ENCODE measurements around the gene RABL2B. TPM values are rescaled to one million over a fixed set of nuclear protein-coding genes. Genes with fewer than 3 reads are reported as not detected.

Gene RABL2B
- total RNA-seq, 2 experiments from 2014 or later, result 19.2 to 22.5 TPM

DNA sequence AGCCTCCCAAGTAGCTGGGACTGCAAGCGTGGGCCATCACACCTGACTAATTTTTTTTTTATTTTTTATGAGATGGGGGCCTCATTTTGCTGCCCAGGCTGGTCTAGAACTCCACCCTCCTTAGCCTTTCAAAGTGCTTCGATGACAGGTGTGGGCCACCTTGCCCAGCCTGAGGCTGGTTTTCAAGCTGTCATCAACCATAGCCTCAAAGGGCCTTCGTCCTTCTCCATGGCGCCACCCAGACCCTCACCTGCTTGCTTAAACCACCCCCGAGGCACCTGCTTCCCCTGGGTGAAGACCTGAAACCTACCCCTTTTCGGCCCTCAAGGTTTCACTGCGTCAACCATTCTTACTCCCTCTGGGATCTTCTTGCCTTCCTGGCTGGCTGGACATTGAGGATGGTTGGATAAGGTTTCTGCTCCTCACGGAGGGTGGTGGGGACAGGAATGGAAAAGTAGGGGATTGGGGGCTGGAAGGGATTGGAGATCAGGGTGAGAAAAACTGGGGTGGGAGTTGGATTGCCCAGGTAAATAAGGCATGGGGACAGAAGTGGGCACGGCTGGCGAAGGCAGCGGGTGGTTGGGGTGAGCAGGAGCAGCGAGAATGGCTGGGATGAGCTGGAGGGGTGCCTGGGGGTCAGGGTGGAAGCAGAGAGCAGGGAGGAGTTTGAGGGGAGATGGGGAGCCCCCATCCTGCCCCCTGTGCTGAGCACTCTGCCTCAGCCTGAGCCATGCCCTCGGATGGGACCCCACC lies 48.3 kb downstream of the RABL2B start:
- H3K9me3 Mint-ChIP-seq, result no peaks in the 10 kb centered on the region
- no peak overlapping the region for H3K4me3 Mint-ChIP-seq
- no peaks in the 10 kb centered on the region for H3K27me3 Mint-ChIP-seq
- ATAC-seq, result no peak
- H3K4me1 Mint-ChIP-seq (ENCODE audit: low read depth), result peaks cover 2% of the 10 kb centered on the region
- no peak overlapping the region for H3K27ac Mint-ChIP-seq
- TF ChIP-seq, protein P1, sequence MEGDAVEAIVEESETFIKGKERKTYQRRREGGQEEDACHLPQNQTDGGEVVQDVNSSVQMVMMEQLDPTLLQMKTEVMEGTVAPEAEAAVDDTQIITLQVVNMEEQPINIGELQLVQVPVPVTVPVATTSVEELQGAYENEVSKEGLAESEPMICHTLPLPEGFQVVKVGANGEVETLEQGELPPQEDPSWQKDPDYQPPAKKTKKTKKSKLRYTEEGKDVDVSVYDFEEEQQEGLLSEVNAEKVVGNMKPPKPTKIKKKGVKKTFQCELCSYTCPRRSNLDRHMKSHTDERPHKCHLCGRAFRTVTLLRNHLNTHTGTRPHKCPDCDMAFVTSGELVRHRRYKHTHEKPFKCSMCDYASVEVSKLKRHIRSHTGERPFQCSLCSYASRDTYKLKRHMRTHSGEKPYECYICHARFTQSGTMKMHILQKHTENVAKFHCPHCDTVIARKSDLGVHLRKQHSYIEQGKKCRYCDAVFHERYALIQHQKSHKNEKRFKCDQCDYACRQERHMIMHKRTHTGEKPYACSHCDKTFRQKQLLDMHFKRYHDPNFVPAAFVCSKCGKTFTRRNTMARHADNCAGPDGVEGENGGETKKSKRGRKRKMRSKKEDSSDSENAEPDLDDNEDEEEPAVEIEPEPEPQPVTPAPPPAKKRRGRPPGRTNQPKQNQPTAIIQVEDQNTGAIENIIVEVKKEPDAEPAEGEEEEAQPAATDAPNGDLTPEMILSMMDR (IDR thresholded peaks at IDR 0.05), result no peak
- intact Hi-C loops (cut with micrococcal nuclease), result no loop called here
- ChIA-PET CTCF (no interaction called here), POLR2A (no interaction called here)
- DNase-seq, result no peak
- H3K36me3 Mint-ChIP-seq (ENCODE audit: low read depth), result no peaks in the 10 kb centered on the region

DNA sequence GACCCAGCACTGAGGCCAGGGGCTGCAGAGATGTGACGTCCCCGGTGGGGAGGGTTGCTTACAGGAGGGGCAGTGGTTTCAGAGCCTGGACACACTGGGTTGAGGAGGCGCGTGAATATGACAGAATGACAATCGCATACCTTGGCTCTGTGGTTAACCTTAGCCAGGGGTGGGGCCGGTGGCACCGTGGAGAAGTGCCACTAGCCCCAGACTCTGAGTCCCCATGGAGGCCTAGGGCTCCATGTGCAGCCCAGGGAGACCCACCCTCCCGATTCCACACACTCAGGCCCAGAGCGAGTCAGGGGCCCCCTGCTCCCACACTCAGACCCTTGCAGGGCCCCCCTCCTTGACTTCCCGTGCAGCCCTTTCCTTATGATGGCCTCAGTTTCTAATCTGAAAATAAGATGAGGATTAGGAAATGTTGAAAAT lies 49.1 kb downstream of the RABL2B start:
- TF ChIP-seq, protein P1 (IDR thresholded peaks at IDR 0.05), result no peak
- ATAC-seq (no peak), DNase-seq (no peak)
- Mint-ChIP-seq H3K4me1 (ENCODE audit: low read depth) (peaks cover 2% of the 10 kb centered on the region), H3K36me3 (ENCODE audit: low read depth) (no peaks in the 10 kb centered on the region), H3K4me3 (no peak overlapping the region), H3K9me3 (no peaks in the 10 kb centered on the region), H3K27ac (no peak overlapping the region), H3K27me3 (no peaks in the 10 kb centered on the region)
- ChIA-PET CTCF (no interaction called here), POLR2A (no interaction called here)
- intact Hi-C loops (cut with micrococcal nuclease), result no loop called here

DNA sequence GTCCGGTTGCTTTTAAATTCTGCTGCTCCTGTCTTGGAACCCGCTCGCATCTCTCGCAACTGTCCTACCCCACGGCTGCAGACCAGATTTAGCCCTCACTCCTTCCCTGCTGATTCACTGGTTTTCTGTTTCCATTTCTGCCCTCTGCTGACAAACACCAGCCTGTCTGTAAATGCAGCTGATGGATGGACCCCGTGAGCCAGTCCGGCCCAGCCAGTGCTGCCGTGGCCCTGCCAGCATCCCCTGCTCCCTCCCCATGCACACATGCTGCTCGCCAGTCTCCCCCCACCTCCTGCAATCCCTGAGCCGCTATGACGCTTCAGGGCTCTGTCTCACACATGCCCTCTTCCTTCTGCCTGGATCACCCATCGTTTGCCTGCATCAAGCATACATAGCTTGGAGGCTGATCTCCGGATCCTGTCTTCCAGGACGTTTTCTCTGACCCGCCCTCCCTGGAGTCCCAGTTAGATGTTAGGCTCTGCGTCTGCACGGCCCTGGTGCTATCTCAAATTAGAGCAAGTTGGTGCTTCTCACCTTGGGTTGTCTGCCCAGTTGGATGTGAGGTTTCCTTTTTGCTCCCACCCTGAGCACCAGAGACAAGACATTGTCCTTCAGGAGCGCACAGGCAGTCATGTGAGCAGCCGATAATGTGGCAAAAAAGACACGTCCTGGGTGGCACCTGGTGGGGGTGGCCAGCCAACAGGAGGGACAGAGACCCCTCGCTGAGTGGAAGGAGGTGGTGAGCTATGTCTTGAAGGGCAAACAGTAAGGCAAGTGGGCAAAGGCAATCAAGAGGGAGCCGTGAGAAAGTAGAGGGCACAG lies 49.7 kb downstream of the RABL2B start:
- no peaks in the 10 kb centered on the region for H3K36me3 Mint-ChIP-seq (ENCODE audit: low read depth)
- no peak for ATAC-seq
- intact Hi-C loops (cut with micrococcal nuclease), result no loop called here
- no peak overlapping the region for H3K27ac Mint-ChIP-seq
- no peak overlapping the region for H3K4me3 Mint-ChIP-seq
- no peaks in the 10 kb centered on the region for H3K27me3 Mint-ChIP-seq
- ChIA-PET POLR2A (no interaction called here), CTCF (no interaction called here)
- H3K9me3 Mint-ChIP-seq, result no peaks in the 10 kb centered on the region
- TF ChIP-seq, protein P1 (IDR thresholded peaks at IDR 0.05), result no peak
- no peak for DNase-seq
- peaks cover 2% of the 10 kb centered on the region for H3K4me1 Mint-ChIP-seq (ENCODE audit: low read depth)

DNA sequence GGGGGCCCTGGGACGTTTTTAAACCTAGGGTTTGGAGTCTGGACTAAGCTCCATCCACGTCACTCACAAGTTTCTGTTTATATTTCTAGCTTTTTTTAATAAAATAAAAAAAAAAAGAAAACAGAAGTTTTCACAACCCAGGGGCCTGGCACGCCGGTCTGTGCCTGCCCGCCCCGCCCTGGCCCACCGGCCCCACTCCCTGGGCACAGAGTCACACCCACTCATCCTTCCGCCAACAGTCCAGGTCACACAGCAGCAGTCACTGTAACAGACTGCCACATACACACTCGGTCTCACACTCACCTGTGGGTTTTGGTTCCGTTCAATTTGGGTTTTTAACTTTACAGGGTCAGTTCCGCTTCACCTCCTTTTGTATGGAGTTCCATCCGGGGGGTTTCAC lies 50.8 kb downstream of the RABL2B start:
- intact Hi-C loops (cut with micrococcal nuclease), result no loop called here
- ATAC-seq (no peak), DNase-seq (no peak)
- H3K9me3 Mint-ChIP-seq, result no peaks in the 10 kb centered on the region
- TF ChIP-seq, protein P1 (IDR thresholded peaks at IDR 0.05), result no peak
- H3K4me3 Mint-ChIP-seq, result no peak overlapping the region
- CTCF ChIA-PET, result interaction anchor here (0.7 to 1.5 kb wide), 3 partner anchors 11 to 42 kb away, joined by 3 read pairs; no protein-coding TSS in a partner anchor
- no peaks in the 10 kb centered on the region for H3K36me3 Mint-ChIP-seq (ENCODE audit: low read depth)
- no peak overlapping the region for H3K27ac Mint-ChIP-seq
- no peaks in the 10 kb centered on the region for H3K27me3 Mint-ChIP-seq
- POLR2A ChIA-PET, result no interaction called here
- peaks cover 2% of the 10 kb centered on the region for H3K4me1 Mint-ChIP-seq (ENCODE audit: low read depth)

Measured in activated CD8-positive, alpha-beta T cell treated with anti-CD3 and anti-CD28 coated beads for 36 hours (primary cell).